ENCODE measurements around the gene GATD1. TPM values are rescaled to one million over a fixed set of nuclear protein-coding genes. Genes with fewer than 3 reads are reported as not detected.

The GATD1 gene
- total and polyA plus RNA-seq, 9 of the 15 experiments (the other 6 are each of a cell fraction or from before 2014, with no cell fraction given): 2.8 to 144 (median 36.9) TPM

DNA sequence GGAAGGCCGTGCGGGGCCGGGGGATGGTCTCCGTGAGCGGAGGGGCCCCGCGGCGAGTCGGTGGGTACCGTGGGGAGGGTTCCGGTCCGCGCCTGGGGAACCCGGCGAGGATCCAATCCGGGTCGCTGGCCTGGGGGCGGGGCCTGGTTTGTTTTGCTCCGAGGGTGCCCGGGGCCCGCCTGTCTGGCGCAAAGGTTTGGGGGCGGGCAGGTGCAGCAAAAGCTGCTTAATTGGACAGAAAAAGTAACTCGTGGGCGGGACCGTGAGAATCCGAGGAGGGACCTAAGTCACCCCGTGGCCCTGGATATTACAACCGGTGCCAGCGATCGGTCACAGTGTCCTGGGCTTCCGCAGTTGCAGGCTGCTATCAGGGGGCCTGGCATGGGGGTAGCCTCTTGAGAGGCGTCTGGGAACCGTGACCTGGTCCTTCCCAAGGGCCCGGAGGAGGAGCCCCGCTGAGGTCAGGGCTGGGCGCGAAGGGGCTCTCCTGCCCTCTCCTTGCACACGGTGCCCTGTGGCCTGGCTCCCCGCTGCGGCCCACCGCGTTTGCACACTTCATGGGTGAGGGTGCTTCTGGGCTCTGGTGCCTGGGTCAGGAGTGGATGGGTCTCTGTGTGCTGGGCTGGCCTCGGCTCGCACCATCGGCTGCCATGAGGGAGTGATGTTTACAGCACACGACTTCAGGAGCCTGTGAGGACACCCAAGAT, 42.8 kb upstream of the GATD1 start (continued):
- TF ChIP-seq RBM25 (IDR thresholded peaks at IDR 0.05; ENCODE audit: low read depth, low read length, severe bottlenecking): no peak
- no peak for TF ChIP-seq PHF8 (IDR thresholded peaks at IDR 0.05; ENCODE audit: borderline replicate concordance, low read length)
- TF ChIP-seq, protein P1, sequence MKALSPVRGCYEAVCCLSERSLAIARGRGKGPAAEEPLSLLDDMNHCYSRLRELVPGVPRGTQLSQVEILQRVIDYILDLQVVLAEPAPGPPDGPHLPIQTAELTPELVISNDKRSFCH (CRISPR knock-in tag; IDR thresholded peaks at IDR 0.05): no peak
- TF ChIP-seq, protein P1 (tag; IDR thresholded peaks at IDR 0.05): no peak
- TF ChIP-seq, protein P2, sequence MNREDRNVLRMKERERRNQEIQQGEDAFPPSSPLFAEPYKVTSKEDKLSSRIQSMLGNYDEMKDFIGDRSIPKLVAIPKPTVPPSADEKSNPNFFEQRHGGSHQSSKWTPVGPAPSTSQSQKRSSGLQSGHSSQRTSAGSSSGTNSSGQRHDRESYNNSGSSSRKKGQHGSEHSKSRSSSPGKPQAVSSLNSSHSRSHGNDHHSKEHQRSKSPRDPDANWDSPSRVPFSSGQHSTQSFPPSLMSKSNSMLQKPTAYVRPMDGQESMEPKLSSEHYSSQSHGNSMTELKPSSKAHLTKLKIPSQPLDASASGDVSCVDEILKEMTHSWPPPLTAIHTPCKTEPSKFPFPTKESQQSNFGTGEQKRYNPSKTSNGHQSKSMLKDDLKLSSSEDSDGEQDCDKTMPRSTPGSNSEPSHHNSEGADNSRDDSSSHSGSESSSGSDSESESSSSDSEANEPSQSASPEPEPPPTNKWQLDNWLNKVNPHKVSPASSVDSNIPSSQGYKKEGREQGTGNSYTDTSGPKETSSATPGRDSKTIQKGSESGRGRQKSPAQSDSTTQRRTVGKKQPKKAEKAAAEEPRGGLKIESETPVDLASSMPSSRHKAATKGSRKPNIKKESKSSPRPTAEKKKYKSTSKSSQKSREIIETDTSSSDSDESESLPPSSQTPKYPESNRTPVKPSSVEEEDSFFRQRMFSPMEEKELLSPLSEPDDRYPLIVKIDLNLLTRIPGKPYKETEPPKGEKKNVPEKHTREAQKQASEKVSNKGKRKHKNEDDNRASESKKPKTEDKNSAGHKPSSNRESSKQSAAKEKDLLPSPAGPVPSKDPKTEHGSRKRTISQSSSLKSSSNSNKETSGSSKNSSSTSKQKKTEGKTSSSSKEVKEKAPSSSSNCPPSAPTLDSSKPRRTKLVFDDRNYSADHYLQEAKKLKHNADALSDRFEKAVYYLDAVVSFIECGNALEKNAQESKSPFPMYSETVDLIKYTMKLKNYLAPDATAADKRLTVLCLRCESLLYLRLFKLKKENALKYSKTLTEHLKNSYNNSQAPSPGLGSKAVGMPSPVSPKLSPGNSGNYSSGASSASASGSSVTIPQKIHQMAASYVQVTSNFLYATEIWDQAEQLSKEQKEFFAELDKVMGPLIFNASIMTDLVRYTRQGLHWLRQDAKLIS (CRISPR knock-in tag; IDR thresholded peaks at IDR 0.05): no peak
- TF ChIP-seq, protein P3, sequence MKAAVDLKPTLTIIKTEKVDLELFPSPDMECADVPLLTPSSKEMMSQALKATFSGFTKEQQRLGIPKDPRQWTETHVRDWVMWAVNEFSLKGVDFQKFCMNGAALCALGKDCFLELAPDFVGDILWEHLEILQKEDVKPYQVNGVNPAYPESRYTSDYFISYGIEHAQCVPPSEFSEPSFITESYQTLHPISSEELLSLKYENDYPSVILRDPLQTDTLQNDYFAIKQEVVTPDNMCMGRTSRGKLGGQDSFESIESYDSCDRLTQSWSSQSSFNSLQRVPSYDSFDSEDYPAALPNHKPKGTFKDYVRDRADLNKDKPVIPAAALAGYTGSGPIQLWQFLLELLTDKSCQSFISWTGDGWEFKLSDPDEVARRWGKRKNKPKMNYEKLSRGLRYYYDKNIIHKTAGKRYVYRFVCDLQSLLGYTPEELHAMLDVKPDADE (conservative IDR thresholded peaks at IDR 0.05; ENCODE audit: control insufficient read depth, low read depth, low read length): no peak; the same call in 1 of the 2 replicates

Data from K562 (cell line).